Body of pancreas (tissue), 4 donors: ENCODE data around the gene AP3M1.

Experiments used
- POLR2A ChIP-seq, 3 donors: fragments of 450-650 bp; IDR thresholded peaks; one replicate each; pipeline ENCODE4 v1.6.1; 2016; ENCODE audit warnings: antibody characterized with exemption in 3 of 3, mild to moderate bottlenecking in 2 of 3
- TF ChIP-seq, protein P1 (sequence below), 7 experiments: fragments of 450-650 bp in 4 of 7; fragments of 200-600 bp in 3 of 7; sonication (generic) in 3 of 7; IDR thresholded peaks; one replicate each; pipeline ENCODE4 v1.5.1; 2016 to 2019; ENCODE audit warnings: antibody characterized with exemption in 7 of 7

- TF ChIP-seq, protein P1, sequence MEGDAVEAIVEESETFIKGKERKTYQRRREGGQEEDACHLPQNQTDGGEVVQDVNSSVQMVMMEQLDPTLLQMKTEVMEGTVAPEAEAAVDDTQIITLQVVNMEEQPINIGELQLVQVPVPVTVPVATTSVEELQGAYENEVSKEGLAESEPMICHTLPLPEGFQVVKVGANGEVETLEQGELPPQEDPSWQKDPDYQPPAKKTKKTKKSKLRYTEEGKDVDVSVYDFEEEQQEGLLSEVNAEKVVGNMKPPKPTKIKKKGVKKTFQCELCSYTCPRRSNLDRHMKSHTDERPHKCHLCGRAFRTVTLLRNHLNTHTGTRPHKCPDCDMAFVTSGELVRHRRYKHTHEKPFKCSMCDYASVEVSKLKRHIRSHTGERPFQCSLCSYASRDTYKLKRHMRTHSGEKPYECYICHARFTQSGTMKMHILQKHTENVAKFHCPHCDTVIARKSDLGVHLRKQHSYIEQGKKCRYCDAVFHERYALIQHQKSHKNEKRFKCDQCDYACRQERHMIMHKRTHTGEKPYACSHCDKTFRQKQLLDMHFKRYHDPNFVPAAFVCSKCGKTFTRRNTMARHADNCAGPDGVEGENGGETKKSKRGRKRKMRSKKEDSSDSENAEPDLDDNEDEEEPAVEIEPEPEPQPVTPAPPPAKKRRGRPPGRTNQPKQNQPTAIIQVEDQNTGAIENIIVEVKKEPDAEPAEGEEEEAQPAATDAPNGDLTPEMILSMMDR (IDR thresholded peaks at IDR 0.05): no peak
- no peak for TF ChIP-seq POLR2A (IDR thresholded peaks at IDR 0.05)
Observed at GRCh38 chr10:74122060-74122459, 28.6 kb downstream of the AP3M1 start.
